ENCODE data around the gene INPP5B.

INPP5B gene

DNA sequence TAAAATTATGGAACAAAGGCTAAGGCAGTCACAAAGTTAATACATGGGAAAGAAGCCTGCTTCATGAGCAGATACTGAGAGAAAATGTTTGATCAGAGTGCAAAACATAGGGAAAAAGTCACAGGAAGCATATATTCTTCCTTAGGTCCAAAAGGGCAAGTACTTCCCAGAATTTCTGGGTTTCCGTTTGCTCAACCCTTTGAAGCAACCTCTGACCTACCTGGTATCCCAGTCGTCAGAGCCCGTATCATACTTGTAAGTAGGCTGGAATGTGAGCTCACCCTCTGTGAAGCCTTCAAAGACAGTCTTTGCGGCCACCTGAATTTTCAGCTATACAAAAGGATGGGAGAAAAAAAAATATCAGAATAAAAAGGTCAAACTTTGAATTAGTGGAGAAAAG, 67.0 kb downstream of the INPP5B start:
- Histone ChIP-seq H3K4me3 (ENCODE audit: low read depth in 1 of 2, low read length in 2 of 2) (no peak overlapping the region), H3K4me1 (ENCODE audit: control insufficient read depth in 1 of 2, insufficient read depth in 2 of 2, low read length in 2 of 2) (no peaks in the 10 kb centered on the region), H3K9me3 (ENCODE audit: control insufficient read depth in 1 of 2, low read length in 2 of 2) (no peaks in the 10 kb centered on the region), H3K9ac (ENCODE audit: low read depth in 1 of 2, low read length in 2 of 2) (no peak overlapping the region), H3K27ac (ENCODE audit: low read depth, low read length) (no peak overlapping the region), H3K27me3 (ENCODE audit: control insufficient read depth in 1 of 2, insufficient read depth in 2 of 2, low read length in 2 of 2) (no peaks in the 10 kb centered on the region), H3K36me3 (ENCODE audit: control insufficient read depth in 1 of 2, insufficient read depth in 2 of 2, low read length in 2 of 2) (peaks cover 26 to 68% of the 10 kb centered on the region in 2 donors)

GRCh38 chr1:37878071-37878470, 68.8 kb downstream of the INPP5B start:
- Histone ChIP-seq H3K9me3 (ENCODE audit: control insufficient read depth in 1 of 2, low read length in 2 of 2) (no peaks in the 10 kb centered on the region), H3K27ac (ENCODE audit: low read depth, low read length) (no peak overlapping the region), H3K9ac (ENCODE audit: low read depth in 1 of 2, low read length in 2 of 2) (no peak overlapping the region), H3K4me3 (ENCODE audit: low read depth in 1 of 2, low read length in 2 of 2) (no peak overlapping the region), H3K4me1 (ENCODE audit: control insufficient read depth in 1 of 2, insufficient read depth in 2 of 2, low read length in 2 of 2) (no peaks in the 10 kb centered on the region), H3K36me3 (ENCODE audit: control insufficient read depth in 1 of 2, insufficient read depth in 2 of 2, low read length in 2 of 2) (peaks cover 28 to 74% of the 10 kb centered on the region in 2 donors), H3K27me3 (ENCODE audit: control insufficient read depth in 1 of 2, insufficient read depth in 2 of 2, low read length in 2 of 2) (no peaks in the 10 kb centered on the region)

GRCh38 chr1:37875833-37876232, 71.0 kb downstream of the INPP5B start:
- Histone ChIP-seq H3K36me3 (ENCODE audit: control insufficient read depth in 1 of 2, insufficient read depth in 2 of 2, low read length in 2 of 2) (peaks cover 26 to 71% of the 10 kb centered on the region in 2 donors), H3K27me3 (ENCODE audit: control insufficient read depth in 1 of 2, insufficient read depth in 2 of 2, low read length in 2 of 2) (no peaks in the 10 kb centered on the region), H3K9me3 (ENCODE audit: control insufficient read depth in 1 of 2, low read length in 2 of 2) (no peaks in the 10 kb centered on the region), H3K4me1 (ENCODE audit: control insufficient read depth in 1 of 2, insufficient read depth in 2 of 2, low read length in 2 of 2) (no peaks in the 10 kb centered on the region), H3K4me3 (ENCODE audit: low read depth in 1 of 2, low read length in 2 of 2) (no peak overlapping the region), H3K9ac (ENCODE audit: low read depth in 1 of 2, low read length in 2 of 2) (no peak overlapping the region), H3K27ac (ENCODE audit: low read depth, low read length) (no peak overlapping the region)

DNA sequence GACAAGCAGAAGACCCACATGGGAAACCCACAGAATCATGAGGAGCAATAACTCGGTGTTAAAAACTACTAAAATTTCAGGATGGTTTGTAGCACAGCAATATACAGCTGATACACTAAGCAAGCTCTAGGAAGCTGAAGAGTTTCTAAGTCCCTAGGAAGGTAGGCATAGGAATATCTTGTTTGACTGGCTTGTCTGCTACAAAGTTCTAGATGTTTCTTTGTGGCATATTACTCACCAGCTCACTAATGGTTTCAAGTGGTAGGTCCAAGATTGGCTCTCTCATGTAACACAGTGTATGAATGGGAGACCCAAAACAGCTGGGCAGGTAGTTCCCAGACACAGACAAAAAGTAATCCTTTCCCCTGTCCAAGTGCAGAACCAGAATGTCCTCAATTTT, 74.2 kb downstream of the INPP5B start:
- Histone ChIP-seq H3K4me3 (ENCODE audit: low read depth in 1 of 2, low read length in 2 of 2) (no peak overlapping the region), H3K9ac (ENCODE audit: low read depth in 1 of 2, low read length in 2 of 2) (no peak overlapping the region), H3K36me3 (ENCODE audit: control insufficient read depth in 1 of 2, insufficient read depth in 2 of 2, low read length in 2 of 2) (peaks cover 33 to 65% of the 10 kb centered on the region in 2 donors), H3K27me3 (ENCODE audit: control insufficient read depth in 1 of 2, insufficient read depth in 2 of 2, low read length in 2 of 2) (no peaks in the 10 kb centered on the region), H3K9me3 (ENCODE audit: control insufficient read depth in 1 of 2, low read length in 2 of 2) (no peaks in the 10 kb centered on the region), H3K4me1 (ENCODE audit: control insufficient read depth in 1 of 2, insufficient read depth in 2 of 2, low read length in 2 of 2) (no peaks in the 10 kb centered on the region), H3K27ac (ENCODE audit: low read depth, low read length) (no peak overlapping the region)

DNA sequence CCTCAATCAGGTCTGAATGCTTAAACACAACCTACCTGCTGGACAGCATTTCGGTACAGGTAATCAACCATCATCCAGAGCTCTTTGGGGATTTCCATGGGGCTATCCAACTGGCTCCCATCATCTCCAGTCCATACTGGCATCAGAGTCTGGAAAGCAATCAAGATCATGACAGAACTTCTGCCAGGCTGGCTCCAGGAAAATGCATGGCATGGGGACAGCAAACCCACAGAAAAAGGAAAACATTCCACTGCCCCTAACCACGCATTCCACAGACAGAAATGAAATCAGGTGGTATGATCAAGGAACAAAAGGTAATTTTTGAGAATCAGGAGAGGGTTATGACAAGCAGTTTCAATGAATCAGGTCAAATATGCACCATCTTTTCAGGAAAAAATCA, 78.4 kb downstream of the INPP5B start:
- no peak overlapping the region for H3K27ac ChIP-seq (ENCODE audit: low read depth, low read length)
- no peaks in the 10 kb centered on the region for H3K4me1 ChIP-seq (ENCODE audit: control insufficient read depth in 1 of 2, insufficient read depth in 2 of 2, low read length in 2 of 2)
- H3K4me3 ChIP-seq (ENCODE audit: low read depth in 1 of 2, low read length in 2 of 2): no peak overlapping the region
- H3K36me3 ChIP-seq (ENCODE audit: control insufficient read depth in 1 of 2, insufficient read depth in 2 of 2, low read length in 2 of 2): peaks cover 38 to 68% of the 10 kb centered on the region in 2 donors
- H3K27me3 ChIP-seq (ENCODE audit: control insufficient read depth in 1 of 2, insufficient read depth in 2 of 2, low read length in 2 of 2): no peaks in the 10 kb centered on the region
- no peak overlapping the region for H3K9ac ChIP-seq (ENCODE audit: low read depth in 1 of 2, low read length in 2 of 2)
- H3K9me3 ChIP-seq (ENCODE audit: control insufficient read depth in 1 of 2, low read length in 2 of 2): no peaks in the 10 kb centered on the region

DNA sequence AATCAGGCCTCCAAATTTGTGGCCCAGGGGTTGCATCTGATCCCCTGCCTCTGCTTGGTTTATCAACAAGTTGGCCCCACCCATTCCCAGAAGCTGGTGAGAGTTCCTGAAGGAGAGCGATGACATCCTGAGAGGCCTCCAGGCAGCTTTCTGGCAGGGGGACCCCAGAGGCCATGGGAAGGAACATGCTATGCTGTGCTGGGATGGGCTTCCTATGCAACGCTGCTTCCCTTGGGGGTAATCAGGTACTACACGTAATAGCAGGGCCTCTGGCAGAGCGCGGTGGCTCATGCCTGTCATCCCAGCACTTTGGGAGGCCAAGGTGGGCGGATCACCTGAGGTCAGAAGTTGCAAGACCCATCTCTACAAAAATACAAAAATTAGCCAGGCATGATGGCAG, 79.1 kb downstream of the INPP5B start:
- Histone ChIP-seq H3K27ac (ENCODE audit: low read depth, low read length) (no peak overlapping the region), H3K9me3 (ENCODE audit: control insufficient read depth in 1 of 2, low read length in 2 of 2) (no peaks in the 10 kb centered on the region), H3K9ac (ENCODE audit: low read depth in 1 of 2, low read length in 2 of 2) (no peak overlapping the region), H3K36me3 (ENCODE audit: control insufficient read depth in 1 of 2, insufficient read depth in 2 of 2, low read length in 2 of 2) (peaks cover 32 to 63% of the 10 kb centered on the region in 2 donors), H3K4me3 (ENCODE audit: low read depth in 1 of 2, low read length in 2 of 2) (no peak overlapping the region), H3K27me3 (ENCODE audit: control insufficient read depth in 1 of 2, insufficient read depth in 2 of 2, low read length in 2 of 2) (no peaks in the 10 kb centered on the region), H3K4me1 (ENCODE audit: control insufficient read depth in 1 of 2, insufficient read depth in 2 of 2, low read length in 2 of 2) (no peaks in the 10 kb centered on the region)

- Histone ChIP-seq H3K27me3 (ENCODE audit: control insufficient read depth in 1 of 2, insufficient read depth in 2 of 2, low read length in 2 of 2) (no peaks in the 10 kb centered on the region), H3K36me3 (ENCODE audit: control insufficient read depth in 1 of 2, insufficient read depth in 2 of 2, low read length in 2 of 2) (peaks cover 25 to 60% of the 10 kb centered on the region in 2 donors), H3K4me3 (ENCODE audit: low read depth in 1 of 2, low read length in 2 of 2) (no peak overlapping the region), H3K4me1 (ENCODE audit: control insufficient read depth in 1 of 2, insufficient read depth in 2 of 2, low read length in 2 of 2) (no peaks in the 10 kb centered on the region), H3K9ac (ENCODE audit: low read depth in 1 of 2, low read length in 2 of 2) (no peak overlapping the region), H3K9me3 (ENCODE audit: control insufficient read depth in 1 of 2, low read length in 2 of 2) (no peaks in the 10 kb centered on the region), H3K27ac (ENCODE audit: low read depth, low read length) (no peak overlapping the region)
These were observed 80.4 kb downstream of the INPP5B start for GRCh38 chr1:37866491-37866890.

DNA sequence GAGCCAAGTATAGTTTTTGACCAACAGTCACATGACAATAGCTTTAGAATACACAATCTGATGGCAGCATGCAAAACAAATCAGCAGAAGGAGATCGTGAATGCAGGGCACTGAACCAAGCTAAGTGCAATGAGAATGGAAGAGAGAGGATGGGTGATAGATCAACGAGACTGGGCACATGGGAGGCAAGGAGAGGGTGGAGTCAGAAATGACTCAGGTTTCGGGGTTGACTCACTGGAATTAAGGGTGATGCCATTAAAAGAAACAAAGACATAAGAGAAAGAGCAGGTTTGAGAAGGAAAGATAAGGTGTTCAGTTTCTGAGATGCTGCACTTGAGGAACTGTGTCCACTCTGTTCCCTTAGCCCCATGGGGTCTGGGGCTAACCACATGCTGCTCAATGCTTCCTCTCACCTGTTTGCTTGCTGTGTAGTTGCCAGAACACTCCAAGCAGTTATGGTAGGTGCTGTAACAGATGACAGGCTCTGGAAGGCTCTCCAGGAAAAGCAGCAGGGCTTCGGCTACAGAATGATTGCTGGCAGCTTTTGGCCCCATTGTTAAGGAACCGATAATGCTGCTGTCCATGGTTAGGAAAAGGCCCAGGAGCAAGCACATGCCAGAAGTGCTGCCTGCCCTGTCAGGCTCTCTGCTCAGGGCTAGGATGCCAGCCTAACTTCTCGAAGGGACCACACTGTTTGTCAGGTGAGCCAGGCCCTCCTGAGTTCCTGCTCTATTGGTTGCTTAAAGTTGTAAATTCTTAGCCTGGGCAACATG, 81.3 kb downstream of the INPP5B start:
- Histone ChIP-seq H3K4me1 (ENCODE audit: control insufficient read depth in 1 of 2, insufficient read depth in 2 of 2, low read length in 2 of 2) (peaks cover 0 to under 1% of the 10 kb centered on the region in 2 donors), H3K27me3 (ENCODE audit: control insufficient read depth in 1 of 2, insufficient read depth in 2 of 2, low read length in 2 of 2) (no peaks in the 10 kb centered on the region), H3K9me3 (ENCODE audit: control insufficient read depth in 1 of 2, low read length in 2 of 2) (no peaks in the 10 kb centered on the region), H3K4me3 (ENCODE audit: low read depth in 1 of 2, low read length in 2 of 2) (no peak overlapping the region), H3K27ac (ENCODE audit: low read depth, low read length) (no peak overlapping the region), H3K9ac (ENCODE audit: low read depth in 1 of 2, low read length in 2 of 2) (no peak overlapping the region), H3K36me3 (ENCODE audit: control insufficient read depth in 1 of 2, insufficient read depth in 2 of 2, low read length in 2 of 2) (peaks cover 25 to 55% of the 10 kb centered on the region in 2 donors)

GRCh38 chr1:37862330-37862729, 84.5 kb downstream of the INPP5B start:
- H3K27ac ChIP-seq (ENCODE audit: low read depth, low read length): no peak overlapping the region
- H3K4me3 ChIP-seq (ENCODE audit: low read depth in 1 of 2, low read length in 2 of 2): no peak overlapping the region
- peaks cover 14 to 39% of the 10 kb centered on the region in 2 donors for H3K36me3 ChIP-seq (ENCODE audit: control insufficient read depth in 1 of 2, insufficient read depth in 2 of 2, low read length in 2 of 2)
- H3K4me1 ChIP-seq (ENCODE audit: control insufficient read depth in 1 of 2, insufficient read depth in 2 of 2, low read length in 2 of 2): peaks cover 11 to 20% of the 10 kb centered on the region in 2 donors
- H3K9me3 ChIP-seq (ENCODE audit: control insufficient read depth in 1 of 2, low read length in 2 of 2): no peaks in the 10 kb centered on the region
- no peak overlapping the region for H3K9ac ChIP-seq (ENCODE audit: low read depth in 1 of 2, low read length in 2 of 2)
- H3K27me3 ChIP-seq (ENCODE audit: control insufficient read depth in 1 of 2, insufficient read depth in 2 of 2, low read length in 2 of 2): no peaks in the 10 kb centered on the region

GRCh38 chr1:37861151-37861550, 85.7 kb downstream of the INPP5B start:
- H3K4me1 ChIP-seq (ENCODE audit: control insufficient read depth in 1 of 2, insufficient read depth in 2 of 2, low read length in 2 of 2): peaks cover 18 to 24% of the 10 kb centered on the region in 2 donors
- H3K27ac ChIP-seq (ENCODE audit: low read depth, low read length): no peak overlapping the region
- H3K27me3 ChIP-seq (ENCODE audit: control insufficient read depth in 1 of 2, insufficient read depth in 2 of 2, low read length in 2 of 2): no peaks in the 10 kb centered on the region

More at GRCh38 chr1:37861151-37861550, 85.7 kb downstream of the INPP5B start:
- H3K9me3 ChIP-seq (ENCODE audit: control insufficient read depth in 1 of 2, low read length in 2 of 2): no peaks in the 10 kb centered on the region
- H3K9ac ChIP-seq (ENCODE audit: low read depth in 1 of 2, low read length in 2 of 2): no peak overlapping the region
- H3K4me3 ChIP-seq (ENCODE audit: low read depth in 1 of 2, low read length in 2 of 2): no peak overlapping the region
- H3K36me3 ChIP-seq (ENCODE audit: control insufficient read depth in 1 of 2, insufficient read depth in 2 of 2, low read length in 2 of 2): peaks cover 16 to 37% of the 10 kb centered on the region in 2 donors
